Sigmoid colon (tissue), 7 donors: ENCODE data around the gene YEATS2. TPM values are rescaled to one million over a fixed set of nuclear protein-coding genes. Genes with fewer than 3 reads are reported as not detected.

ENCODE experiments used
- DNase-seq: peaks from one replicate; pipeline ENCODE4 v3.0.0-alpha.2; 2019
- H3K27ac ChIP-seq, 4 donors: fragments of 200-600 bp; sonication (generic); one replicate each; pipeline ENCODE4 v1.5.1; 2016 to 2019; ENCODE audit warnings: mild to moderate bottlenecking in 1 of 4
- H3K27me3 ChIP-seq, 3 donors: fragments of 200-600 bp; sonication (generic); one replicate each; pipeline ENCODE4 v1.5.1; 2019; ENCODE audit warnings: mild to moderate bottlenecking in 1 of 3
- H3K36me3 ChIP-seq, 4 donors: fragments of 200-600 bp; sonication (generic); one replicate each; pipeline ENCODE4 v1.5.1; 2016 to 2019
- H3K4me1 ChIP-seq, 4 donors: fragments of 200-600 bp; sonication (generic); one replicate each; pipeline ENCODE4 v1.5.1; 2017 to 2019
- H3K4me3 ChIP-seq, 4 donors: fragments of 200-600 bp; sonication (generic); one replicate each; pipeline ENCODE4 v1.5.1; 2017 to 2019; ENCODE audit warnings: mild to moderate bottlenecking in 2 of 4, moderate library complexity in 1 of 4
- H3K9me3 ChIP-seq, 4 donors: fragments of 200-600 bp in 3 of 4; sonication (generic) in 3 of 4; one replicate each; pipeline versions ENCODE4 v1.5.1 to v1.6.1; 2013 to 2019
- EP300 ChIP-seq, 4 donors: sonication (generic); formaldehyde crosslinking; IDR thresholded peaks; one replicate each; pipeline ENCODE4 v1.6.1; 2017; ENCODE audit warnings: antibody characterized with exemption in 4 of 4
- POLR2A ChIP-seq, 2 donors: fragments of 450-650 bp; IDR thresholded peaks; one replicate each; pipeline ENCODE4 v1.6.1; 2016; ENCODE audit warnings: antibody characterized with exemption in 2 of 2, mild to moderate bottlenecking in 2 of 2, moderate library complexity in 2 of 2
- POLR2AphosphoS5 ChIP-seq, 4 donors: sonication (generic); formaldehyde crosslinking; IDR thresholded peaks; one replicate each; pipeline ENCODE4 v1.6.1; 2017; ENCODE audit warnings: antibody characterized with exemption in 4 of 4
- WGBS, 2 donors: extraction: QIAGEN DNeasy Blood & Tissue Kit; methylation state at CpG; one replicate each; pipeline ENCODE4 v1.1.7; 2013; 5-methylcytosine and 5-hydroxymethylcytosine counted together
- intact Hi-C: fragments of 100-400 bp; cut with DNase I; formaldehyde crosslinking; loops from one replicate; pipeline ENCODE4 v1.15.1; 2023
- polyA plus RNA-seq, 3 donors: library from polyadenylated mRNA; stranded (reverse); fragments of 200-250 nt; gene quantifications; one replicate each; pipeline ENCODE4 v1.2.3, GENCODE V29; 2013
- total RNA-seq, 4 donors: library from RNA; depleted of rRNA; stranded (reverse); fragments of >200 nt; gene quantifications; one replicate each; pipeline ENCODE4 v1.1.0, GENCODE V29; 2016
- TF ChIP-seq, protein P1 (sequence below), 4 experiments: fragments of 450-650 bp in 3 of 4; fragments of 200-600 bp in 1 of 4; IDR thresholded peaks; one replicate each; pipeline ENCODE4 v1.5.1; 2016 to 2019; ENCODE audit warnings: antibody characterized with exemption in 4 of 4, mild to moderate bottlenecking in 3 of 4, moderate library complexity in 2 of 4
- donor health status: healthy with polysubstance abuse.
- donor health status: Bipolar disorder and iron deficiency.
- donor health status: healthy.

The YEATS2 gene
- total and polyA plus RNA-seq, 7 donors, result 3.0 to 20.3 (median 13.2) TPM

DNA sequence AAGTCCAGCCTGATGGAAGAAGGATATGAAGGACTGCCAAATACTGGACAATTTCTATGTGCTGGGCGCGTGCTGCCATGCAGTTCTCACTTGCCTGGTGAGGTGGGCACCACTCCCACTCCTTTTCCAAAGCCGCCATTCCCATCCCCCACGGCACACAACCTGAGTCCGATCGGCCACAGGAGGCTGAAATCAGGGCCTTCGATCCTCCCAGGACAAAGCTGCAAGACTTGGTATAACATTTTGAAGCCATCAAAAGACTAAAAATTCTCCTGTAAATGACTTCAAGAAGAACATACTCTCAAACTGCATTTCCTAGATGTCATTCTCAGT lies 130.9 kb downstream of the YEATS2 start:
- no peaks in the 10 kb centered on the region for H3K27me3 ChIP-seq
- DNase-seq, result no peak
- intact Hi-C loops, result no loop called here
- no peak overlapping the region for H3K27ac ChIP-seq
- peaks cover 10 to 52% (median 15%) of the 10 kb centered on the region in 4 donors for H3K36me3 ChIP-seq
- TF ChIP-seq POLR2A (IDR thresholded peaks at IDR 0.05) (no peak), EP300 (IDR thresholded peaks at IDR 0.05) (no peak), POLR2AphosphoS5 (IDR thresholded peaks at IDR 0.05) (no peak)
- TF ChIP-seq, protein P1, sequence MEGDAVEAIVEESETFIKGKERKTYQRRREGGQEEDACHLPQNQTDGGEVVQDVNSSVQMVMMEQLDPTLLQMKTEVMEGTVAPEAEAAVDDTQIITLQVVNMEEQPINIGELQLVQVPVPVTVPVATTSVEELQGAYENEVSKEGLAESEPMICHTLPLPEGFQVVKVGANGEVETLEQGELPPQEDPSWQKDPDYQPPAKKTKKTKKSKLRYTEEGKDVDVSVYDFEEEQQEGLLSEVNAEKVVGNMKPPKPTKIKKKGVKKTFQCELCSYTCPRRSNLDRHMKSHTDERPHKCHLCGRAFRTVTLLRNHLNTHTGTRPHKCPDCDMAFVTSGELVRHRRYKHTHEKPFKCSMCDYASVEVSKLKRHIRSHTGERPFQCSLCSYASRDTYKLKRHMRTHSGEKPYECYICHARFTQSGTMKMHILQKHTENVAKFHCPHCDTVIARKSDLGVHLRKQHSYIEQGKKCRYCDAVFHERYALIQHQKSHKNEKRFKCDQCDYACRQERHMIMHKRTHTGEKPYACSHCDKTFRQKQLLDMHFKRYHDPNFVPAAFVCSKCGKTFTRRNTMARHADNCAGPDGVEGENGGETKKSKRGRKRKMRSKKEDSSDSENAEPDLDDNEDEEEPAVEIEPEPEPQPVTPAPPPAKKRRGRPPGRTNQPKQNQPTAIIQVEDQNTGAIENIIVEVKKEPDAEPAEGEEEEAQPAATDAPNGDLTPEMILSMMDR (IDR thresholded peaks at IDR 0.05), result no peak
- no peaks in the 10 kb centered on the region for H3K9me3 ChIP-seq
- 95 to 96% methylated on average over 7 of the region's 7 CpGs for WGBS, 2 donors
- H3K4me1 ChIP-seq, result peaks cover 0 to 18% (median 13%) of the 10 kb centered on the region in 4 donors
- H3K4me3 ChIP-seq, result no peak overlapping the region

DNA sequence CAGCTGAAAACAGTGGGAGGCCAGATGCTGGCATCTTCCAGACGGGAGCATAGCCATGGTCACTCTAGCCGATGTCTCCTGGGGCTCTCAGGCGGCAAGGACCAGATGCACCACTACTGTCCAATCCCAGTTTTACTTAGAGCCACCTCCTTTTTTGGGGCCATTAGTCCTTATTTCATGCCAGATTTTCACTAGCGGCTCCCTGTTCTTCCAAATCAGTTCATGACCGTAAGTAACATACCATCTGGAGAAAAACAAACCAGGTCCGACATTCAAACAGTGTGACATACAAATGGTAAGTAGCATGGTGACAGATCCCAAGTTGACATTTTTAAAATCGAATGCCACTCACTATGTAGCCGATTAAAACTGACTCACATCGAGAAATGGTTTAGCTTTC lies 131.9 kb downstream of the YEATS2 start:
- Histone ChIP-seq H3K27ac (no peak overlapping the region), H3K36me3 (peaks cover 10 to 62% (median 18%) of the 10 kb centered on the region in 4 donors), H3K9me3 (no peaks in the 10 kb centered on the region), H3K4me1 (peaks cover 0 to 13% (median 10%) of the 10 kb centered on the region in 4 donors), H3K27me3 (no peaks in the 10 kb centered on the region), H3K4me3 (no peak overlapping the region)
- no peak for TF ChIP-seq POLR2A (IDR thresholded peaks at IDR 0.05)
- TF ChIP-seq EP300 (IDR thresholded peaks at IDR 0.05), result no peak
- no peak for TF ChIP-seq POLR2AphosphoS5 (IDR thresholded peaks at IDR 0.05)
- TF ChIP-seq, protein P1 (IDR thresholded peaks at IDR 0.05), result no peak
- WGBS, 2 donors, result 97% methylated on average over 9 of the region's 9 CpGs
- intact Hi-C loops, result no loop called here
- no peak for DNase-seq

DNA sequence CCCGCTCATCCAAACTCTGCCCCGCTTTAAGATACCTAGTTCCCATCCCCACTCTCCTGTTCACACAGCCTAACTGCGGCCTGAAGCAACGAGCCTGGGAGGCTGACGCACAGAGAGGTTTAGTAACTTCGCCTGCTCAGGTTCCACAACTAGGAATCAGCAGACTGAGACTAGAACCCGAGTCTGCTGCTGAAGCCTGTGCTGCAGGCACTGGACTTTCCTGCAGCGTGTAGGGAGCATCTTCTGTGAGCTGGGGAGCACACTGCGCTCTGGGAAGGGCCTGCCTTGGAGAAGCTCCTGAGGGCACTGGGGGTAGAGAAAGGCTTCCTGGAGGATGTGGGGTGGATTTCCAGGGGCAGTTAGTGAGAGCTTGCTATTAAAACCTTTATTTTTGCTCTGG lies 132.6 kb downstream of the YEATS2 start:
- H3K36me3 ChIP-seq, result peaks cover 10 to 67% (median 18%) of the 10 kb centered on the region in 4 donors
- TF ChIP-seq, protein P1 (IDR thresholded peaks at IDR 0.05), result no peak
- TF ChIP-seq POLR2AphosphoS5 (IDR thresholded peaks at IDR 0.05), result no peak
- TF ChIP-seq POLR2A (IDR thresholded peaks at IDR 0.05), result no peak
- TF ChIP-seq EP300 (IDR thresholded peaks at IDR 0.05), result no peak
- intact Hi-C loops, result no loop called here
- no peaks in the 10 kb centered on the region for H3K9me3 ChIP-seq
- H3K4me3 ChIP-seq, result no peak overlapping the region
- no peak for DNase-seq
- H3K27ac ChIP-seq, result no peak overlapping the region
- H3K27me3 ChIP-seq, result no peaks in the 10 kb centered on the region
- peaks cover 0 to 6% (median 3%) of the 10 kb centered on the region in 4 donors for H3K4me1 ChIP-seq
- 96 to 97% methylated on average over 9 of the region's 9 CpGs for WGBS, 2 donors

DNA sequence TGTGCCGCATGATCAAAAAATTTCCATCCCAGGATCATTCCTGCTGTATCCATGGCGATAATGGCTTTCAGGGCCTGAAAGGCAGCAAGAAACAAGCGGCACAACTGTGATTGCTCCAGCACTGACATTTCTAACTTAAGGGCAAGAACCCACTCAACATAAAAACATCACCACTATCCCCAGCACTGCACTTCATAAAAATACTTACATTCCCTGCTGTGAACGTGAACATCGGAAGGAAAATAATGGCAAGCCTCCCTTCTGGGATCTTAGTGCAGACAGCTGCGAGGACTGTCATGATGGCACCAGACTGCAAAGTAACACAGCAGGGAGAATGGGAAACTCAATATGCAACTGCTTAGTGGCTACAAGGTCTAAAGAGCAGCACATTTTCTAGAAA lies 135.9 kb downstream of the YEATS2 start:
- intact Hi-C loops, result no loop called here
- Histone ChIP-seq H3K9me3 (no peaks in the 10 kb centered on the region), H3K27me3 (no peaks in the 10 kb centered on the region), H3K36me3 (peaks cover 10 to 77% (median 20%) of the 10 kb centered on the region in 4 donors), H3K27ac (no peak overlapping the region), H3K4me1 (no peaks in the 10 kb centered on the region), H3K4me3 (no peak overlapping the region)
- DNase-seq, result no peak
- TF ChIP-seq POLR2A (IDR thresholded peaks at IDR 0.05) (no peak), EP300 (IDR thresholded peaks at IDR 0.05) (no peak), POLR2AphosphoS5 (IDR thresholded peaks at IDR 0.05) (no peak)
- TF ChIP-seq, protein P1 (IDR thresholded peaks at IDR 0.05), result no peak
- 97 to 99% methylated on average over 6 of the region's 6 CpGs for WGBS, 2 donors

DNA sequence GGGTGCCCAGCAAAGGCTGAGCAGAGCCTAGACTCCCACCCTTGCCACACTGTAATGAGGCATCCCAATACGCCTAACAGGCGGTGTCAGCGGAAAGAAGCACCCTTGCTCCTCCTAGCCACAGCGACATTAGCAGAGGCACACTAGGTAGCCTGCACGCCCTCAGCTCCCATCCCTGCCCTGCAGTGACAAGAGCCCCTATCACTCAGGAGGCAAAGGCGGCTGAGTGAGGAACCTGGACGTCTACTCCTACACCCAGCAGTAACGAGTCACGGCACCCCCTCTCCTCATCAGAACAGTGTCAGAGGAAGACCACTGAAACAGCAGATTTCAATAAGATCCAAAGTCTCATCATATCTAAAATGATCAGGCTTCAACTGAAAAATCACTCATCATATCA lies 139.8 kb downstream of the YEATS2 start:
- 94 to 95% methylated on average over 9 of the region's 9 CpGs for WGBS, 2 donors
- TF ChIP-seq, protein P1 (IDR thresholded peaks at IDR 0.05), result no peak
- no peak for TF ChIP-seq POLR2A (IDR thresholded peaks at IDR 0.05)
- TF ChIP-seq EP300 (IDR thresholded peaks at IDR 0.05), result no peak
- TF ChIP-seq POLR2AphosphoS5 (IDR thresholded peaks at IDR 0.05), result no peak
- Histone ChIP-seq H3K36me3 (peaks cover 16 to 79% (median 36%) of the 10 kb centered on the region in 4 donors), H3K27me3 (no peaks in the 10 kb centered on the region), H3K4me3 (no peak overlapping the region), H3K27ac (no peak overlapping the region), H3K9me3 (no peaks in the 10 kb centered on the region), H3K4me1 (no peaks in the 10 kb centered on the region)
- DNase-seq, result no peak
- intact Hi-C loops, result no loop called here
